IPS DF 19.7 (cell line): ENCODE data around the gene KRTAP4-2.
"Not testable (repeated sequence)": the region's sequence is repeated elsewhere in the genome, so short reads cannot be mapped to it uniquely, and the experiment has no call there.

ENCODE experiments used
- DNase-seq: peaks from one replicate; pipeline ENCODE4 v3.0.0-alpha.2; 2013; ENCODE audit warnings: low read depth, low spot score

The KRTAP4-2 gene

GRCh38 chr17:41163828-41164227, 14.2 kb downstream of the KRTAP4-2 start:
- no peak for DNase-seq

- DNase-seq: no peak
Measured at GRCh38 chr17:41160648-41161047, 17.4 kb downstream of the KRTAP4-2 start, which contains the start of gene KRTAP4-4. TSS of gene KRTAP4-4 (minus strand) at chr17:41160748. CDS start at chr17:41160691, 57 bp downstream.

DNA sequence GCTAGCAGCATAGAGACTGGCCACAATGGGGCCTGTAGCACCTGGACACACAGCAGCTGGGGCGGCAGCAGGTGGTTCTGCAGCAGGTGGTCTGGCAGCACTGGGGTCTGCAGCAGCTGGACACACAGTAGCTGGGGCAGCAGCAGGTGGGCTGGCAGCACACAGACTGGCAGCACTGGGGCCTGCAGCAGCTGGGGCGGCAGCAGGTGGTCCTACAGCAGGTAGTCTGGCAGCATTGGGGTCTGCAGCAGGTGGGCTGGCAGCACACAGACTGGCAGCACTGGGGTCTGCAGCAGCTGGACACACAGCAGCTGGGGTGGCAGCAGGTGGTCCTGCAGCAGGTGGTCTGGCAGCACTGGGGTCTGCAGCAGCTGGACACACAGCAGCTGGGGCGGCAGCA, 17.8 kb downstream of the KRTAP4-2 start:
- DNase-seq: not testable (repeated sequence)

- no peak for DNase-seq
Measured at GRCh38 chr17:41153856-41154255, 24.2 kb downstream of the KRTAP4-2 start.

- DNase-seq: no peak
Measured at GRCh38 chr17:41151525-41151924, 26.5 kb downstream of the KRTAP4-2 start.

DNA sequence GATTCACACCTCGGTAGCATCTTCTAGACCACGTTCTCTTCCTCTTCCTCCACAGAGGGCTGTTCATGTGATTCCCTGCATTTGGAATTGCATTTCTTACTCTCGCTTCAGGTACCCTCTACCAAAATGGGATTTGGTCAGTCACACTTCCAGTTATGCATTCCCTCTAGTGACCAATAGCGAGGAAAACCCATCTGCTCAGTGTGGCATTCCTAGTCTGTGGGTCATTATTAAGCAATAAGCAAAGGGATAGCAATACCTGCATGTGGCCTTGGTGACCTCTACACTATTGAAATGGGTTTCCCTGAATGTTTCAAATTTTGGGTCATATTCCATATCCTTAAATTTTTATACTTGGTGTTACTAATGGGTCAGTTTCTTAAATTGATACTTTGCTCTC, 28.0 kb downstream of the KRTAP4-2 start:
- no peak for DNase-seq

DNA sequence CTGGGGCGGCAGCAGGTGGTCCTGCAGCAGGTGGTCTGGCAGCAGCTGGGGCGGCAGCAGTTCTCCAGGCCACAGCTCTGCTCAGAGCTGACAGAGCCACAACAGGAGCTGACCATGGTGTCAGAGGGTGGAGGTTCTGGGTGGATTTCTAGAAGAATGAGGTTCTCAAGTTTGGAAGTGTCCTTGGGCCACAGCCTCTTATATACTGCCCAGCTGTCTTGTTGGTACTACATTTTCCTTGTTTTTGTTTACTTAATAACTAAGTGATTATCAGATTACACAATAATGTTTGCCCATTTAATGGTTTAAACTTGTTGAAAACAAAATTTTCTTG, 28.4 kb downstream of the KRTAP4-2 start, which contains the start of gene KRTAP4-5:
Gene KRTAP4-5, minus strand, starts transcription at position 174 of the 334 bp plus-strand sequence. Its CDS starts 58 bp downstream, at position 116.
- no peak for DNase-seq

- not testable (repeated sequence) for DNase-seq
Measured at GRCh38 chr17:41148971-41149651, 28.9 kb downstream of the KRTAP4-2 start.

- DNase-seq: no peak
Measured at GRCh38 chr17:41147531-41148204, 30.4 kb downstream of the KRTAP4-2 start.

GRCh38 chr17:41145261-41145660, 32.8 kb downstream of the KRTAP4-2 start:
- DNase-seq: no peak

- DNase-seq: no peak
Measured at GRCh38 chr17:41144846-41145245, 33.2 kb downstream of the KRTAP4-2 start.

DNA sequence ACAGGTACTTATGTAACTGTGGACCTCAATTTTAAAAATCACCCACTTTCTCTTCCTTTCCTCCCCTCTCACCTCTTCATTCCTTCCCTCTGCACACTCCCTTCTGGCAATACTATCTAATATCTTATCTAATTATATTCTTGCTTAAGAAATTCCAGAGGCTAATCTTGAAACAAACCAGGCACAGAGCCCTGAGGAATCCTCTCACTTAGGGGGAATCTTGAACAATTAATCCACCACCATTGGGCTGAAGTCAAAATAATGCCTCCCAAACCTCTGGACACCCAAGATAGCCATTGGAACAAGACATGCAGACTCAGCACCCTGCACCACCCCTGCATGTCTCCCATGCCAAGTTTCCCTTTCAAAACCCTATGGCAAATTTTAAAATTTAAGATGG, 36.7 kb downstream of the KRTAP4-2 start:
- no peak for DNase-seq

DNA sequence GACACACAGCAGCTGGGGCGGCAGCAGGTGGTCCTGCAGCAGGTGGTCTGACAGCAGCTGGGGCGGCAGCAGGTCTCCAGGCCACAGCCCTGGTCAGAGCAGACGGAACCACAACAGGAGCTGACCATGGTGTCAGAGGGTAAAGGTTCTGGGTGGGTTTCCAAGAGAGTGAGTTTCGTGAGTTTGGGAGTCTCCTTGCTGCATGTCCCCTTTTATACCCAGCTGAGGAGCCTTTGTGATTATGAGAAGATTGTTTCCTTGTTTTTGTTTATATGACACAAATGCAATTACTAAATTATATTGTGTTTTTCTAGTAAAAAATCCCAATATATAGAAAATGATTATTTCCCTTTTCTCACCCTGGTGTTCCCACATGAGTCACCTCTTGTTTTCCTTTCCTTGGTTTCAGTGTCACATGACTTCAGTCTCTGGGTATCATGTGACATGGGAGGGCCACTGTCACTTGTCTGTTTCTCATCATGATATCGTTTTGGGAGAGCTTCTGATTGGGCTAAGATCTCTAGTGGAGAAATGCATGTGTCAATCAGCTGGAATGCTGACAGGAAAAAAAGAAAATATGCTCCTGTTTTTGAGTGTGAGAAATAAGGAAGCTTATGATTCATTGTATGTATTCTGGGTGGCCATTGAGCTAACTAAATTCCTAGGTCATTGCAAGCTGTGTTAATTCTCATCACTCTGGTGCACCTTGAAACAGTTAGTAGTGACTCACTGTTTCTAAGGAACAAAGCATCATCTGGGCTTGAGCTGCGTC, 37.5 kb downstream of the KRTAP4-2 start, which contains the start of gene KRTAP4-6:
Gene KRTAP4-6, minus strand, starts transcription at position 185 of the 772 bp plus-strand sequence. Its CDS starts 57 bp downstream, at position 128.
- no peak for DNase-seq

DNA sequence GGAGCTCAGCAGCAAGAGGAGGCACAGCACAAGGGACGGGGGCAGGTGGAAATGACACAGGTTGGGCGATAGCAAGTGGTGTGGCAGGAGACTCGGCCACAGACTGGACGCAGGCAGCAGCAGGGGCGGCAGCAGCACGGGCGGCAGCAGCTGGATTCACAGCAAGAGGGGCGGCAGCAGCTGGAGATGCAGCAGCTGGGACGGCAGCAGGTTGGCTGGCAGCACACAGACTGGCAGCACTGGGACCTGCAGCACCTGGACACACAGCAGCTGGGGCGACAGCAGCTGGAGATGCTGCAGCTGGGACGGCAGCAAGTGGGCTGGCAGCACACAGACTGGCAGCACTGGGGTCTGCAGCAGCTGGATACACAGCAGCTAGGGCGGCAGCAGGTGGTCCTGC, 38.2 kb downstream of the KRTAP4-2 start:
- not testable (repeated sequence) for DNase-seq

GRCh38 chr17:41133880-41134735, 43.9 kb downstream of the KRTAP4-2 start:
- DNase-seq: no peak

GRCh38 chr17:41131979-41132378, 46.0 kb downstream of the KRTAP4-2 start:
- no peak for DNase-seq
